ENCODE data around the gene AIG1.
"Not testable (repeated sequence)": the region's sequence is repeated elsewhere in the genome, so short reads cannot be mapped to it uniquely, and the experiment has no call there.

GRCh38 chr6:143246166-143246775 lies 185.6 kb downstream of the AIG1 start:
- not testable (repeated sequence) for TF ChIP-seq CTCF (conservative IDR thresholded peaks at IDR 0.05; ENCODE audit: low read depth, low read length); RCOR1 (IDR thresholded peaks at IDR 0.05; ENCODE audit: insufficient replicate concordance, low read length); POLR2A (IDR thresholded peaks at IDR 0.05; ENCODE audit: low read depth, low read length); CEBPB (IDR thresholded peaks at IDR 0.05; ENCODE audit: low read depth, low read length)
